ENCODE results near the gene FBXO38.

Gene FBXO38

GRCh38 chr5:148378670-148379069 lies 5.1 kb upstream of the FBXO38 start:
- H2AFZ ChIP-seq (ENCODE audit: low read length), result no peak overlapping the region
- no peak overlapping the region for H3K14ac ChIP-seq (ENCODE audit: low read length)
- no peak overlapping the region for H3K18ac ChIP-seq (ENCODE audit: low read length)
- H3K4ac ChIP-seq (ENCODE audit: low read length), result no peak overlapping the region
- H3K4me2 ChIP-seq (ENCODE audit: insufficient read depth, low read length, poor library complexity, severe bottlenecking), result no peak overlapping the region
- H2AK5ac ChIP-seq (ENCODE audit: low read depth, low read length), result no peak overlapping the region
- peaks cover 0 to 3% of the 10 kb centered on the region in 2 donors for H3K4me1 ChIP-seq (ENCODE audit: control insufficient read depth in 2 of 2, insufficient read depth in 1 of 2, low read depth in 1 of 2, low read length in 2 of 2)
- H3K9me3 ChIP-seq (replicated peaks in 1 of 2; ENCODE audit: control insufficient read depth in 2 of 2, insufficient read depth in 1 of 2, low read depth in 1 of 2, low read length in 2 of 2), result no peaks in the 10 kb centered on the region
- whole genome bisulfite sequencing, 2 donors (ENCODE audit: extremely low coverage in 2 of 2, insufficient read length in 2 of 2, insufficient replicate concordance in 1 of 2), result no CpG with 5 or more reads among the region's 3 CpGs
- H3K36me3 ChIP-seq (replicated peaks in 1 of 2; ENCODE audit: control insufficient read depth in 2 of 2, insufficient read depth in 2 of 2, low read length in 2 of 2), result peaks cover 0 to 6% of the 10 kb centered on the region in 2 donors
- no peak overlapping the region for H4K91ac ChIP-seq (ENCODE audit: low read depth, low read length, poor library complexity)
- no peak overlapping the region for H3K23ac ChIP-seq (ENCODE audit: low read depth, low read length, poor library complexity)
- H3K27ac ChIP-seq (replicated peaks; ENCODE audit: low read length), result no peak overlapping the region
- H3K79me1 ChIP-seq (ENCODE audit: low read depth, low read length), result no peaks in the 10 kb centered on the region
- no peaks in the 10 kb centered on the region for H3K27me3 ChIP-seq (ENCODE audit: control insufficient read depth in 3 of 3, insufficient read depth in 3 of 3, low read depth in 1 of 3, low read length in 3 of 3)
- no peak overlapping the region for H2BK12ac ChIP-seq (ENCODE audit: low read length)
- H3K9ac ChIP-seq (ENCODE audit: low read depth, low read length, poor library complexity), result no peak overlapping the region
- H2BK15ac ChIP-seq (ENCODE audit: low read length), result no peak overlapping the region
- no peak overlapping the region for H4K8ac ChIP-seq (ENCODE audit: low read depth, low read length)
- no peak overlapping the region for H2BK120ac ChIP-seq (ENCODE audit: low read depth, low read length)
- no peak overlapping the region for H2BK5ac ChIP-seq (ENCODE audit: low read length)
- no peak overlapping the region for H3K4me3 ChIP-seq (ENCODE audit: low read length in 2 of 2)
- DNase-seq (ENCODE audit: low spot score), result no peak

GRCh38 chr5:148379340-148379739 lies 4.4 kb upstream of the FBXO38 start:
- no peak overlapping the region for H2BK15ac ChIP-seq (ENCODE audit: low read length)
- no peak overlapping the region for H3K23ac ChIP-seq (ENCODE audit: low read depth, low read length, poor library complexity)
- H3K4me3 ChIP-seq (ENCODE audit: low read length in 2 of 2), result no peak overlapping the region
- peaks cover under 1 to 3% of the 10 kb centered on the region in 2 donors for H3K4me1 ChIP-seq (ENCODE audit: control insufficient read depth in 2 of 2, insufficient read depth in 1 of 2, low read depth in 1 of 2, low read length in 2 of 2)
- no peaks in the 10 kb centered on the region for H3K9me3 ChIP-seq (replicated peaks in 1 of 2; ENCODE audit: control insufficient read depth in 2 of 2, insufficient read depth in 1 of 2, low read depth in 1 of 2, low read length in 2 of 2)
- H3K14ac ChIP-seq (ENCODE audit: low read length), result no peak overlapping the region
- no peak overlapping the region for H2BK5ac ChIP-seq (ENCODE audit: low read length)
- peaks cover 0 to 6% of the 10 kb centered on the region in 2 donors for H3K36me3 ChIP-seq (replicated peaks in 1 of 2; ENCODE audit: control insufficient read depth in 2 of 2, insufficient read depth in 2 of 2, low read length in 2 of 2)
- no peak overlapping the region for H3K4ac ChIP-seq (ENCODE audit: low read length)
- H4K91ac ChIP-seq (ENCODE audit: low read depth, low read length, poor library complexity), result no peak overlapping the region
- H3K79me1 ChIP-seq (ENCODE audit: low read depth, low read length), result peaks cover 2% of the 10 kb centered on the region
- H3K9ac ChIP-seq (ENCODE audit: low read depth, low read length, poor library complexity), result no peak overlapping the region
- H3K27me3 ChIP-seq (ENCODE audit: control insufficient read depth in 3 of 3, insufficient read depth in 3 of 3, low read depth in 1 of 3, low read length in 3 of 3), result no peaks in the 10 kb centered on the region
- H3K18ac ChIP-seq (ENCODE audit: low read length), result no peak overlapping the region
- H2BK12ac ChIP-seq (ENCODE audit: low read length), result no peak overlapping the region
- H3K27ac ChIP-seq (replicated peaks; ENCODE audit: low read length), result no peak overlapping the region
- no peak overlapping the region for H2BK120ac ChIP-seq (ENCODE audit: low read depth, low read length)
- H4K8ac ChIP-seq (ENCODE audit: low read depth, low read length), result no peak overlapping the region
- no peak overlapping the region for H2AK5ac ChIP-seq (ENCODE audit: low read depth, low read length)
- no peak for DNase-seq (ENCODE audit: low spot score)
- H3K4me2 ChIP-seq (ENCODE audit: insufficient read depth, low read length, poor library complexity, severe bottlenecking), result no peak overlapping the region
- no peak overlapping the region for H2AFZ ChIP-seq (ENCODE audit: low read length)

GRCh38 chr5:148381906-148382305 lies 1.9 kb upstream of the FBXO38 start:
- Histone ChIP-seq H2BK5ac (ENCODE audit: low read length) (no peak overlapping the region), H2AK5ac (ENCODE audit: low read depth, low read length) (no peak overlapping the region), H3K14ac (ENCODE audit: low read length) (no peak overlapping the region), H2BK12ac (ENCODE audit: low read length) (no peak overlapping the region), H2BK15ac (ENCODE audit: low read length) (no peak overlapping the region), H3K9me3 (replicated peaks in 1 of 2; ENCODE audit: control insufficient read depth in 2 of 2, insufficient read depth in 1 of 2, low read depth in 1 of 2, low read length in 2 of 2) (no peaks in the 10 kb centered on the region), H3K27me3 (ENCODE audit: control insufficient read depth in 3 of 3, insufficient read depth in 3 of 3, low read depth in 1 of 3, low read length in 3 of 3) (no peaks in the 10 kb centered on the region), H2BK120ac (ENCODE audit: low read depth, low read length) (no peak overlapping the region), H2AFZ (ENCODE audit: low read length) (no peak overlapping the region), H3K18ac (ENCODE audit: low read length) (no peak overlapping the region), H3K4me1 (ENCODE audit: control insufficient read depth in 2 of 2, insufficient read depth in 1 of 2, low read depth in 1 of 2, low read length in 2 of 2) (peaks cover 3 to 5% of the 10 kb centered on the region in 2 donors), H4K91ac (ENCODE audit: low read depth, low read length, poor library complexity) (no peak overlapping the region), H3K4ac (ENCODE audit: low read length) (no peak overlapping the region), H3K27ac (replicated peaks; ENCODE audit: low read length) (no peak overlapping the region), H3K36me3 (replicated peaks in 1 of 2; ENCODE audit: control insufficient read depth in 2 of 2, insufficient read depth in 2 of 2, low read length in 2 of 2) (peaks cover 0 to 15% of the 10 kb centered on the region in 2 donors), H4K8ac (ENCODE audit: low read depth, low read length) (no peak overlapping the region), H3K9ac (ENCODE audit: low read depth, low read length, poor library complexity) (no peak overlapping the region), H3K4me2 (ENCODE audit: insufficient read depth, low read length, poor library complexity, severe bottlenecking) (no peak overlapping the region), H3K79me1 (ENCODE audit: low read depth, low read length) (peaks cover 6% of the 10 kb centered on the region), H3K4me3 (ENCODE audit: low read length in 2 of 2) (no peak overlapping the region), H3K23ac (ENCODE audit: low read depth, low read length, poor library complexity) (no peak overlapping the region)
- WGBS, 2 donors (ENCODE audit: extremely low coverage in 2 of 2, insufficient read length in 2 of 2, insufficient replicate concordance in 1 of 2), result no CpG with 5 or more reads among the region's 3 CpGs
- DNase-seq (ENCODE audit: low spot score), result no peak

GRCh38 chr5:148382961-148383360 lies 797 bp upstream of the FBXO38 start:
- Histone ChIP-seq H2BK15ac (ENCODE audit: low read length) (no peak overlapping the region), H3K27me3 (ENCODE audit: control insufficient read depth in 3 of 3, insufficient read depth in 3 of 3, low read depth in 1 of 3, low read length in 3 of 3) (no peaks in the 10 kb centered on the region), H2AFZ (ENCODE audit: low read length) (peak overlapping the region; percentile 84), H3K18ac (ENCODE audit: low read length) (no peak overlapping the region), H2BK120ac (ENCODE audit: low read depth, low read length) (no peak overlapping the region), H3K79me1 (ENCODE audit: low read depth, low read length) (peaks cover 6% of the 10 kb centered on the region), H2BK12ac (ENCODE audit: low read length) (no peak overlapping the region), H3K27ac (replicated peaks; ENCODE audit: low read length) (no peak overlapping the region), H3K23ac (ENCODE audit: low read depth, low read length, poor library complexity) (no peak overlapping the region), H3K4me1 (ENCODE audit: control insufficient read depth in 2 of 2, insufficient read depth in 1 of 2, low read depth in 1 of 2, low read length in 2 of 2) (peaks cover 3 to 5% of the 10 kb centered on the region in 2 donors), H2BK5ac (ENCODE audit: low read length) (no peak overlapping the region), H3K4me2 (ENCODE audit: insufficient read depth, low read length, poor library complexity, severe bottlenecking) (no peak overlapping the region), H2AK5ac (ENCODE audit: low read depth, low read length) (no peak overlapping the region), H3K4me3 (ENCODE audit: low read length in 2 of 2) (peak overlapping the region in 1 of 2 donors; percentile 58), H3K9me3 (replicated peaks in 1 of 2; ENCODE audit: control insufficient read depth in 2 of 2, insufficient read depth in 1 of 2, low read depth in 1 of 2, low read length in 2 of 2) (no peaks in the 10 kb centered on the region), H3K14ac (ENCODE audit: low read length) (no peak overlapping the region), H4K8ac (ENCODE audit: low read depth, low read length) (no peak overlapping the region), H4K91ac (ENCODE audit: low read depth, low read length, poor library complexity) (no peak overlapping the region), H3K9ac (ENCODE audit: low read depth, low read length, poor library complexity) (no peak overlapping the region), H3K4ac (ENCODE audit: low read length) (no peak overlapping the region), H3K36me3 (replicated peaks in 1 of 2; ENCODE audit: control insufficient read depth in 2 of 2, insufficient read depth in 2 of 2, low read length in 2 of 2) (peaks cover 0 to 18% of the 10 kb centered on the region in 2 donors)
- no peak for DNase-seq (ENCODE audit: low spot score)
- WGBS, 2 donors (ENCODE audit: extremely low coverage in 2 of 2, insufficient read length in 2 of 2, insufficient replicate concordance in 1 of 2), result no CpG with 5 or more reads among the region's 4 CpGs

All from neuronal stem cell (in vitro differentiated cells).